ENCODE data around the gene UBE3D.

DNA sequence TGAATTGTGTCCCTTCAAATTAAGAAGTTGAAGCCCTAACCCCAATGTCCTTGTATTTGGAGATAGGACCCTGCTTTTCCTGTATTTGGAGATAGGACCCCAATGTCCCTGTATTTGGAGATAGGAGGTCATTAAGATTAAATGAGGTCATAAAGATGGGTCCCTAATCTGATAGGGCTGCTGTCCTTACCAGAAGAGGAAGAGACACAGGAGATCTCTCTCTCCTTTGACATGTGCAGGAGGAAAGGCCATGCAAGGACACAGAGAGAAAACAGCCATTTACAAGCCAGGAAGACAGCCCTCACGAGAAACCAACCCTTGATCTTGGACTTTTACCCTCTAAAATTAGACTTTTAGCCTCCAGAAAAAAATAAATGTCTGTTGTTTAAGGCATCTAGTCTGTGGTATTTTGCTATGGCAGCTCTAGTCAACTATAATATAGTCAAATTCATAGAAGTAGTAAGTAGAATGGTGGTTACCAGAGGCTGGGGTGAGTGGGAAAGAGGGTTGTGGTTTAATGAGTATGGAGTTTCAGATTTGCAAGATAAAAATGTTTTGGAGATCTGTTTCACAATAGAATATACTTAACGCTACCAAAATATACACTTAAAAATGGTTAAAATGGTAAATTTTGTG, 59.3 kb downstream of the UBE3D start:
- TF ChIP-seq EZH2 (IDR thresholded peaks at IDR 0.05) (no peak), POLR2AphosphoS5 (IDR thresholded peaks at IDR 0.05; ENCODE audit: borderline replicate concordance, low read depth, low read length) (no peak), FOXP2 (optimal IDR thresholded peaks at IDR 0.05; ENCODE audit: control extremely low read depth, extremely low read length, insufficient read depth) (no peak)
